ENCODE results near the gene MARCO.

GRCh38 chr2:119024152-119024551, 82.2 kb downstream of the MARCO start:
- TF ChIP-seq, protein P1, sequence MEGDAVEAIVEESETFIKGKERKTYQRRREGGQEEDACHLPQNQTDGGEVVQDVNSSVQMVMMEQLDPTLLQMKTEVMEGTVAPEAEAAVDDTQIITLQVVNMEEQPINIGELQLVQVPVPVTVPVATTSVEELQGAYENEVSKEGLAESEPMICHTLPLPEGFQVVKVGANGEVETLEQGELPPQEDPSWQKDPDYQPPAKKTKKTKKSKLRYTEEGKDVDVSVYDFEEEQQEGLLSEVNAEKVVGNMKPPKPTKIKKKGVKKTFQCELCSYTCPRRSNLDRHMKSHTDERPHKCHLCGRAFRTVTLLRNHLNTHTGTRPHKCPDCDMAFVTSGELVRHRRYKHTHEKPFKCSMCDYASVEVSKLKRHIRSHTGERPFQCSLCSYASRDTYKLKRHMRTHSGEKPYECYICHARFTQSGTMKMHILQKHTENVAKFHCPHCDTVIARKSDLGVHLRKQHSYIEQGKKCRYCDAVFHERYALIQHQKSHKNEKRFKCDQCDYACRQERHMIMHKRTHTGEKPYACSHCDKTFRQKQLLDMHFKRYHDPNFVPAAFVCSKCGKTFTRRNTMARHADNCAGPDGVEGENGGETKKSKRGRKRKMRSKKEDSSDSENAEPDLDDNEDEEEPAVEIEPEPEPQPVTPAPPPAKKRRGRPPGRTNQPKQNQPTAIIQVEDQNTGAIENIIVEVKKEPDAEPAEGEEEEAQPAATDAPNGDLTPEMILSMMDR (conservative IDR thresholded peaks at IDR 0.05; ENCODE audit: low read depth, low read length) = no peak
- TF ChIP-seq EZH2 (IDR thresholded peaks at IDR 0.05; ENCODE audit: low read length, unreplicated experiment) (no peak), EZH2phosphoT487 (IDR thresholded peaks at IDR 0.05; ENCODE audit: borderline replicate concordance, low read length) (no peak)

Data from PC-3 (cell line).